Activated naive CD8-positive, alpha-beta T cell treated with anti-CD3 and anti-CD28 coated beads, Interleukin-2, amount 10 ng/mL, durations not matched to agents 7 days and 5 days (primary cell): Measurements from ENCODE around the gene CYREN. TPM values are rescaled to one million over a fixed set of nuclear protein-coding genes. Genes with fewer than 3 reads are reported as not detected.
A peak's percentile ranks its signal among the peaks of the same experiment; 100 is the strongest.
"Not testable (repeated sequence)": the region's sequence is repeated elsewhere in the genome, so short reads cannot be mapped to it uniquely, and the experiment has no call there.

Experiments used
- ATAC-seq: fragments of 150-1000 bp; cut with Tn5 transposase; one replicate; pipeline ENCODE4 v1.10.0; 2021; ENCODE audit warnings: low read depth, moderate library complexity
- POLR2A ChIA-PET: fragments of 350-600 bp; sonication (Branson Sonifier 250); formaldehyde crosslinking; loops from one replicate; lab custom pipeline; 2021; ENCODE audit warnings: antibody characterized with exemption; lab: Charles Lee
- DNase-seq: peaks from one replicate; pipeline ENCODE4 v3.0.0; 2021
- H3K27ac Mint-ChIP-seq: one replicate; pipeline ENCODE4 v1.8.0; 2022; ENCODE audit warnings: mild to moderate bottlenecking, mixed read lengths
- H3K27me3 Mint-ChIP-seq: one replicate; pipeline ENCODE4 v1.8.0; 2022; ENCODE audit warnings: mild to moderate bottlenecking, moderate library complexity, mixed read lengths
- H3K36me3 Mint-ChIP-seq: one replicate; pipeline ENCODE4 v1.8.0; 2021; ENCODE audit warnings: mild to moderate bottlenecking, mixed read lengths
- H3K4me1 Mint-ChIP-seq: one replicate; pipeline ENCODE4 v1.8.0; 2021; ENCODE audit warnings: mixed read lengths
- H3K4me3 Mint-ChIP-seq: one replicate; pipeline ENCODE4 v1.8.0; 2022; ENCODE audit warnings: mild to moderate bottlenecking, moderate library complexity, mixed read lengths
- H3K9me3 Mint-ChIP-seq: one replicate; pipeline ENCODE4 v1.8.0; 2021; ENCODE audit warnings: mixed read lengths
- total RNA-seq, 2 experiments: library from RNA; stranded (reverse); gene quantifications; one replicate each; pipeline ENCODE4 v1.2.3, GENCODE V29; 2021

CYREN gene, protein sequence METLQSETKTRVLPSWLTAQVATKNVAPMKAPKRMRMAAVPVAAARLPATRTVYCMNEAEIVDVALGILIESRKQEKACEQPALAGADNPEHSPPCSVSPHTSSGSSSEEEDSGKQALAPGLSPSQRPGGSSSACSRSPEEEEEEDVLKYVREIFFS
- total RNA-seq = 10 to 100 TPM; 39.6 to 40.8 TPM

DNA sequence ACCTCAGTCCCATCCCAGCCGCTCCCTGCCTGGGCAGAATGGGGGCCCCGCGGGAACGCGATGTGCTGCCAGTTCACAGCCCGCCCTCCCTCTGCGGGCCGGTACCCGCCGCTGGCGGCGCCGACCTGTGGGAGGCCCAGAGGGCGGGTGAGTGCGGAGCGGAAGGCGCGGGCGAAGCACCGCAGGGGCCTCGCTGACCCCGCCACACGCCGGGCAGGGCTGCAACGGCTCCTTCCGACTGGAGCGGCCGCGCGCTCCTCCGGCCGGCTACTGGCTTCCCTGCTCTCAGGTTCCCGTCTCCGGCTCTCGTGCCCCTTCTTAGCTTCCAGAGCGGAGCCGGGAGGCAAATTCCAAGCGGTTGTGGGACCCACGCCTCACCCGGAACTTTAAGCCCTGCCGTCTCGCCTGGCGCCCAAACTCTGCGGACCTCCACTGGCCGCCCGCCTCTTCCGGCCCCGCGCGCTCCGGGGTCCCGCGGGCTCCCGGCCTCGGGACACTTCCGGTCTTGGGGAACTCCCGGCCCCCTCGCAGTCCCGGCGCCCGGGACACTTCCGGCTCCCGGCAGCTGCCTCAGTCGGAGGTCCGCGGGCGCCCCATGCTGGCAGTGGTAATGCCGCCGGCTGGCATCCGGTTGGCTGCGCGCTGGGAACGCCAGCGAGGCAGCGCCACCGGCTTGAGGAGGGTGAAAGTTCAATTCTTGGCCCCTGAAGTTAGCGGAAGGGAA is at the start of gene CYREN:
Gene CYREN, minus strand, starts transcription at position 434 of the 724 bp plus-strand sequence. CDS start 1,785 bp downstream, outside the sequence.
- Mint-ChIP-seq H3K4me1 (peaks cover 31% of the 10 kb centered on the region), H3K9me3 (no peaks in the 10 kb centered on the region), H3K27ac (peak within 1 kb of the TSS; percentile 92), H3K36me3 (peaks cover 18% of the 10 kb centered on the region), H3K4me3 (peak within 1 kb of the TSS; percentile 92), H3K27me3 (no peaks in the 10 kb centered on the region)
- DNase-seq (peak; percentile 91), ATAC-seq (peak; percentile 83)
- POLR2A ChIA-PET = interaction anchor here (0.6 to 4.2 kb wide), 7 partner anchors 10 to 524 kb away, joined by 3 to 49 read pairs (median 8); partner anchors contain the start of genes AGBL3, BPGM and TMEM140

DNA sequence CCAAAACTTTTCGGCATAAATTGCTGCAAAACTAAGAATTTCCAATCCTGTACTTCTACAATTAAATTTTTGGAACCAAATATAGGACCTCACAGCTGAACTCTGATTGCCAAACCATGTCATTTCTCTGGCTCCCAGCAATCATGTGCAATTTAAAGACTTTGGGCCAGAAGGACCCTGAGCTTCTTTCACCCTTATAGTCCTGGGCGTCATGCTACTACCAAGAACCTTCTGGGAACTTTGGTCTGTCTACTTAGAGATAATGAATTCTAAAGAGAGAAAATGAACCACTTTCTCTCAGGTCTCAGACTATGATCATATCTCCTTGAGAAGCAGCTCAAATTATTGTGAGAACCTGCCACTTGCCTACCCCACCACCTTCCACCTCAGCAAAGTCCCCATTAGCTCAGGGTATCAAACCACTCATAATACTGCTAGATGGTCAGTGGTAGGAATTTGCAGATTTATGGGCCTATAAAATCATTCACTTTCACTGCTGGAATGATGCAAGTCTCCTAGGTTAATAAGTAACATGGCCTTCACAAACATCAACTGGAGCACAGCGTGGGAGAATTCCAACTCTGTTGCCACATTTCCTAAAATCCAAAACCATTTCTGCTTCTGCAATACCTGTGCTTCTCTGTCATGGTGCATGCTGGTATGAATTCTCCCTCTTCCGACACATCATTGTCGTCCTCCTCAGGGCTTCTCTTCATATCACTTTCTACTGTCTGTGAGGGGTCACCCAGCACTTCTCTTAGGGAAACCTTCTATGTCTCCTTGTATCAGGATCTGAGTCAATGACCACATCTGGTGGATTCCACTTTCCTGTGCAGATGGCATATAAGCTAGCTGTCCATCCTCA is 47.4 kb upstream of the CYREN start:
- no peak for DNase-seq
- peaks cover 5% of the 10 kb centered on the region for H3K27me3 Mint-ChIP-seq

DNA sequence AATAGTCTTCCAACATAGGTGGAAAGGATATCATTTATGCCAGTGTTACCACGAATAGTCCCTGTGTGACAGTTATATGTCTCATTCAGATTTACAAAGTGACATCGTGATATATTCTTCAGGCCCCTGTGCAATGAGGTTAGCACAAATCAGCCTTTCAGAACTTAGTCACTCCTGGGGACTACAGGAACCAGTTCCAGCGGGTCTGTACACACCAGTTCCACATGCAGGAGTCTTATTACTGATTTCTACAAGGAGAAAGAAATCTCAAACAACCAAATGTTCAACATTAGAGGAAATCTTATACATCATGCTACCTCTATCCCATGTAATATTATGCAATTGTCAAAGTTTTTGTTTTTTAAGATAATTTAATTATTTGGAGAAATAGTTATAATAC is 45.2 kb upstream of the CYREN start:
- no peak for DNase-seq
- Mint-ChIP-seq H3K4me3 (no peak overlapping the region), H3K4me1 (peaks cover under 1% of the 10 kb centered on the region), H3K36me3 (peaks cover 2% of the 10 kb centered on the region), H3K27me3 (peaks cover 6% of the 10 kb centered on the region), H3K27ac (no peak overlapping the region), H3K9me3 (peaks cover 2% of the 10 kb centered on the region)
- POLR2A ChIA-PET = no interaction called here
- ATAC-seq = no peak

More for the DNA sequence above, 47.4 kb upstream of the CYREN start:
- POLR2A ChIA-PET = no interaction called here
- no peaks in the 10 kb centered on the region for H3K4me1 Mint-ChIP-seq
- peaks cover 2% of the 10 kb centered on the region for H3K9me3 Mint-ChIP-seq
- H3K4me3 Mint-ChIP-seq = no peak overlapping the region
- peaks cover 2% of the 10 kb centered on the region for H3K36me3 Mint-ChIP-seq
- no peak overlapping the region for H3K27ac Mint-ChIP-seq
- ATAC-seq = no peak

DNA sequence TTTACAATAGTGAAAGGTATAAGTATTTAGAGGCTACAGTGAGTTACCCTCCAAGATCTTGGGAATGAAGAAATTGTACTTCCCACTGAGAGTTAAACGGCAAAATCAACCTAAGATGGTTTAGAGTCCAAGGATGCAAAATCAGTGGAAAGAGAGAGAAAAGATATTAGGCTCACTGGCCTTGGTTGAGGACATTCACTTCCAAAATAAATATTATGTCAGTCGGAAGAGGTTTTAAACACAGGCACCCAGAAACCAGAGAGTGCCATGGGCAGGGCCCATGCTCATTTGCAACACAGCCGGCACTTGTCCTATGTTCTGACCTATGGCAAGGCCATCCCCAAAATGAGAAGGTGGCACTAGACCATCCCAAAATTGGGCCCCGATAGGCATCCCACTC is 44.7 kb upstream of the CYREN start:
- Mint-ChIP-seq H3K27ac (no peak overlapping the region), H3K27me3 (peaks cover 6% of the 10 kb centered on the region), H3K4me1 (peaks cover 2% of the 10 kb centered on the region), H3K4me3 (no peak overlapping the region), H3K9me3 (peaks cover 2% of the 10 kb centered on the region), H3K36me3 (no peaks in the 10 kb centered on the region)
- POLR2A ChIA-PET = no interaction called here
- DNase-seq = no peak
- ATAC-seq = no peak

DNA sequence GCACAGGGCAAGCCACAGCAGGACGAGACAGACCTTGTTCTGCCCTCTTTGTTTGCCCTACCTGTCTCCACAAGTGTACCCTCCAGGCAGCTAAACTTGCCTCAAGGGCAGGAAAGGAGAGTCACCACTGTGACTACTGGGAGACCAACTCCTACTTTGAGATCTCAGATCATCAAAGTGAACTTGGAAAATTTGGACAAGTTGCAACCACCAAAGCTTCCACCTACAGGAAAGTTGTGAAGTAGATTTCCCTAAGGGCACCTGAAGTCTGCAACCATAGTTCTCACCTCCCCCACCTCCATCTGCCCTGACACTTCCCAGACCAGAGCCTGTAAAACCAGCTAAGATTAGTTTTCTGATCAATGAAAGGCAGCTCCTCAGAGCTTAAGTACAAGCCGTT is 43.3 kb upstream of the CYREN start:
- Mint-ChIP-seq H3K4me1 (peaks cover 5% of the 10 kb centered on the region), H3K9me3 (peaks cover 2% of the 10 kb centered on the region), H3K36me3 (no peaks in the 10 kb centered on the region), H3K4me3 (no peak overlapping the region), H3K27ac (no peak overlapping the region), H3K27me3 (peaks cover 5% of the 10 kb centered on the region)
- DNase-seq (no peak), ATAC-seq (no peak)
- POLR2A ChIA-PET = no interaction called here

DNA sequence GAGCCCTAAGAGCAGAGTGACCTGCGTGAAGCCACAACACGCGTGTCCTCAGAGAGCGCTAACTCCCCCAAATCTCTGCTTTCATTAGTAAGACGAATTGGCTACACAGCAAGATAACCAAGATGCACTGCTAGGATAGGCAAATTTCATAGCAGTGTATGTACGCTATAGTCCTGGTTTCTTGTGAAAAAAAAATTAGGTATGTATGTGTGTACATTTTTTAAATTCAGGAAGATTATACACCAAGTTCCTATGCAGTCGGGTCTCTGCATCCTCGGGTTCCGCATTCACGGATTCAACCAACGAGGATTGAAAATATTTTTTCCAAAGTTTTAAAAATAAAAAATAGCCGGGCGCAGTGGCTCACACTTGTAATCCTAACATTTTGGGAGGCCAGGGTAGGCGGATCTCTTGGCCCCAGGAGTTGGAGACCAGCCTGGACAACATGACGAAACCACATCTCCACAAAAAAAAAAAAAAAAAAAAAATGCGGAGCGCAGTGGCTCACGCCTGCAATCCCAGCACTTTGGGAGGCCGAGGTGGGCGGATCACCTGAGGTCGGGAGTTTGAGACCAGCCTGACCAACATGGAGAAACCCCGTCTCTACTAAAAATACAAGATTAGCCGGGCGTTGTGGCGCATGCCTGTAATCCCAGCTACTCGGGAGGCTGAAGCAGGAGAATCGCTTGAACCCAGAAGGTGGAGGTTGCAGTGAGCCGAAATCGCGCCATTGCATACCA is 41.6 kb upstream of the CYREN start:
- H3K36me3 Mint-ChIP-seq, H3K27me3 Mint-ChIP-seq, H3K4me1 Mint-ChIP-seq, ATAC-seq, DNase-seq, H3K9me3 Mint-ChIP-seq: not testable (repeated sequence)
- H3K27ac Mint-ChIP-seq = peak overlapping the region; percentile 99
- POLR2A ChIA-PET = interaction anchor here (1.2 to 3.1 kb wide), 3 partner anchors 7 to 217 kb away, joined by 3 to 19 read pairs (median 4); partner anchors contain the start of gene TMEM140
- peak overlapping the region; percentile 98 for H3K4me3 Mint-ChIP-seq

DNA sequence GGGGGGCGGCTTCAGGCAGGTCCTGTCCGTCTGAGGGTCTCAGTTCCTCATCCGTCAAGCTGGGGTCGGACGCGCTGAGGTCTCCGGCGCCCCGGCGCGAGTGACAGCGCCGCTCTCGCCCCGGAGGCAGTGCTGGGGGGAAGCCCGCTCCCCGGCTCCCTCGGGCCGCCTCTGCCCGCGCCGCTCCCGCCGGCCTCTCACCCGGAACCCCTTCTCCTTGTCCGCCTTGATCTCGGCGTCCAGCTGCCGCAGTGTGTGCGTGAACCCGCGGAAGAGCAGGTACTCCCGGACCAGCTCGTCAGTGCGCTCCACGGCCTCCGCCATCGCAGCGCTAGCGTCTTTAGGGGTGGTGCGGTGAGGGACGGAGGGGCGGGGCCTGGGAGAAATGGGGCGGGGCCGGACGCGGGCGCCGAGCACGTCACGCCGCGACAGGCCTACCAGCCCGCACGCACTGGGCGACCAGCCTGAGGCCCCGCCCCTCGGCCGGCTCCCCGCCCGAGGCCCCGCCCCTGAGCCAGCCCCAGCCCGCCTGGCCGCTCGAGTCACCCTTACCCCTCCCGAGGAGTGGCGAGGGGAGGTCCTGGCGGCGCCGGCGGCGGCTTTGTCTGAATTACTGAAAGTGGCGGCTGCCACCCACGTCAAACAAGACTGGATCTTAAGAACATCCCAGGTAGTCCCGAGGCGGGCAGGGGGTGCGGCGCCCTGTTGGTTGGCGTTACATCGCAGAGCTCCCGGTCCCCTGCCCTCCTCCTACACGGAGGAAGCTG is 40.9 kb upstream of the CYREN start, which contains the start of gene WDR91:
Gene WDR91, minus strand, starts transcription at position 348 of the 767 bp plus-strand sequence. Its CDS starts 24 bp downstream, at position 324.
- peaks cover 1% of the 10 kb centered on the region for H3K27me3 Mint-ChIP-seq
- H3K9me3 Mint-ChIP-seq = no peaks in the 10 kb centered on the region
- H3K4me3 Mint-ChIP-seq = peak within 1 kb of the TSS; percentile 98
- H3K4me1 Mint-ChIP-seq = peaks cover 9% of the 10 kb centered on the region
- DNase-seq (peak; percentile 94), ATAC-seq (peak; percentile 90)
- POLR2A ChIA-PET = interaction anchor here (1.2 to 3.1 kb wide), 5 partner anchors 8 to 218 kb away, joined by 3 to 19 read pairs (median 4); partner anchors contain the start of gene TMEM140
- peak within 1 kb of the TSS; percentile 99 for H3K27ac Mint-ChIP-seq
- peaks cover 1% of the 10 kb centered on the region for H3K36me3 Mint-ChIP-seq

DNA sequence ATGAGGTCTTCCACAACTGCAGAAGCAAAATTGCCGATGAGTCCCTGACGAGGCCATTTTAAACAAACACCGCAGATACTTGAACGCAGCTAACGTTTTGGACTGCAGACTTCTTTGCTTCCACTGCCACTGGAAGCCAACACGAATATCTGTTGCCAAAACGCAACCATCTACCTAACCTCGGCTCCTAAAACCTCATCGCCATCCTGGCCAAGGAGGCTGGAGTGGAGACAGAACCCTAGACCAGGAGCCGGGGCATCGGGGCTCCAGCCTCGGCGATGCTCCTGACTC is 40.3 kb upstream of the CYREN start:
- peaks cover 9% of the 10 kb centered on the region for H3K4me1 Mint-ChIP-seq

DNA sequence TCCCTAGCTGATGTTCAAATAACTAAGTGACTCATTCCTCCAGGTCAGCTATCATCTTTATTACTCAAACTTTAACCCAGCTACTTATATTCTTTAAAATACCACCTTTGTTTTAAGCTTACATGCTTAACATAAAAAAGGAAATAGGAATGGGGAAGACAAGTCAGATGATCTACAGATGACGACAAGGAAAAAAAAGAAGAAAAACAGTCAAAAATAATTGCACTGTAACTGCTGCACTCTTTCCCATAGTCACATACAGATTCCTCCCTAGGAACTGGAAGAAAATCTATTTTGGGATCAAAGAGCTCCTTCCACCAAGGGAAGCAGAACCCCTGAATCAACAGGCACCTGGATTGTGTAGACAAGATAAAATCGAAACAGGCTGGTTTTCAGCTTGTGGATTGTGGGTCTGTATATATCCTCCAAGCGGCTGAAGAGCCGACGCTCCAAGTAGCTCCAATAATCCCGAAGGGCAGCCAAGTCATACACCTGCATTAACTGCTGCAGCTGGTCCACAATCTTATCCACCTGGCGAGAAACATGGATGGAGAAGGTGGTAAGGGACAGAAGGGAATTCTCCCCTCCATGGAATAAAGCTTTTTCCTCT is 38.8 kb upstream of the CYREN start:
- H3K9me3 Mint-ChIP-seq = no peaks in the 10 kb centered on the region
- ATAC-seq (no peak), DNase-seq (no peak)
- POLR2A ChIA-PET = interaction anchor here (1.2 to 3.1 kb wide), 2 partner anchors 18 to 61 kb away, joined by 3 to 19 read pairs; partner anchors contain the start of gene TMEM140
- H3K4me3 Mint-ChIP-seq = no peak overlapping the region
- H3K4me1 Mint-ChIP-seq = peaks cover 9% of the 10 kb centered on the region
- no peak overlapping the region for H3K27ac Mint-ChIP-seq
- peaks cover 1% of the 10 kb centered on the region for H3K27me3 Mint-ChIP-seq
- peaks cover 4% of the 10 kb centered on the region for H3K36me3 Mint-ChIP-seq

More for the DNA sequence above, 40.3 kb upstream of the CYREN start:
- peak overlapping the region; percentile 98 for H3K4me3 Mint-ChIP-seq
- H3K27ac Mint-ChIP-seq = peak overlapping the region; percentile 99
- no peaks in the 10 kb centered on the region for H3K9me3 Mint-ChIP-seq
- DNase-seq (no peak), ATAC-seq (no peak)
- POLR2A ChIA-PET = interaction anchor here (0.9 to 3.1 kb wide), 7 partner anchors 8 to 217 kb away, joined by 3 to 19 read pairs (median 3); partner anchors contain the start of gene TMEM140
- H3K27me3 Mint-ChIP-seq = peaks cover 1% of the 10 kb centered on the region
- H3K36me3 Mint-ChIP-seq = peaks cover 1% of the 10 kb centered on the region

DNA sequence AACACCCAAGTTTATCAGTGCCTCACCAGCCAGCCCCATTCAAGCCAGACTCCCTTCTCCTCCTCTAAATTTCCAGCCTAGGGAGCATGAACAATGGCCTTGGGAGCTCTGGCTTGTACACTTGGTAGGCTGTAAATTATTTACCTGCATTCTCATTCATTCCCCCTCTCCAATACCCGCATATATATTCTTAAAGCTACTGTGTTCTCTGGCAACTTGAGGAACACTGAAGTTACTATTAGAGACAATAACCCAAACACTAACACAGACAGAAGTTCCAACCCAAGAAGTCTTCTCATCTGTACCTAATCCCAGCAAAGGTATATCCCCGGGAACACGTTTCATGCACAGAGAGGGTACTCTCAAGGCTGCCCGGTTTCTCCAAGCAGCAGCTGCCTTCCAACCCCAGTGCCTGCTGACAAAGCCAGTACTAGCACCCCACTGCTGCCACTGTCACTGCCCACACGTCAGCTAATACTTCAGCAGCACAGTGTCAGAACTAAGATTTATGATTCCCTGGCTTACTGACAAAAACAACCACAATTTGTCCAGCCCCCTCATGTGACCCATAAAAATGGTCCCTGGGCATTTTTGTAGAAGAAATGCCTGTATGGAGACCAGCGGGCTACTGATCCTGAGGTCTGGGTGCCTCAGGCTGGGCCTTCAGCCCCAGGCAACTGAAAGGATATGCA is 37.7 kb upstream of the CYREN start:
- Mint-ChIP-seq H3K36me3 (peaks cover 10% of the 10 kb centered on the region), H3K27me3 (peaks cover 1% of the 10 kb centered on the region), H3K27ac (no peak overlapping the region), H3K4me1 (peaks cover 14% of the 10 kb centered on the region), H3K4me3 (no peak overlapping the region), H3K9me3 (no peaks in the 10 kb centered on the region)
- DNase-seq (no peak), ATAC-seq (no peak)
- POLR2A ChIA-PET = no interaction called here

DNA sequence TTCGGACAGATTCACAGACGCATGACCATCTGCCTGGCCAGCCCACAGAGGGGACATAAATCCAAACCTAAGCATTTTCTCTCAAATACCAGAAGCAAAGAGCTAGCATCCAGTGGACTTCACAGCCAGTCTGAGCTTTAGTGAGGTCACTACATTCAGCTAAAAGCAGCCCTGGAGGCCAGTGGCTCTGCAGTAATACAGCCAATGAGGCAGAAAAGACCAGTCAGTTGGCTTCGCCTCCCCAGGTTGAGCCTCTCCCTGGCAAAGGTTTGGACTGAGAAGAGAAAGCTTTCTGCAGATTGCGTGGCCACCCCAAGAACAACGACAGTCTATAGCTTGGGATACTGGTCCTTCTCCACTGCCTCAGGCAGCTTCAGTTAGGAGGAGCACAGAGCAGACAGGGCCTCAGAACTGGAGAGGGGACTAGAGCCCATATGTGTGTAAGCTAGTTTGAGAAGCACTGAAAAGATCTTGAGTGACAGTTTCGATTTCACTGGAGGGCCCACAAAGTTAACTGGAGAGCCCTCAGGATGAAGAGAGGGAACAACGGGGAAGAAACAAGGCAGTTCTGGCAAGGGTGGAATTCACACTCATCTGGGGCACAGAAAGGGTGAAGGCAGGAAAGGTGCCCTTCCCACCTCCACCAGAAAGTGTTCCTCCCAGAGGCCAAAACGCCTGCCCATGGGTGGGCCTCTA is 37.0 kb upstream of the CYREN start:
- DNase-seq (no peak), ATAC-seq (no peak)
- Mint-ChIP-seq H3K27me3 (peaks cover 1% of the 10 kb centered on the region), H3K36me3 (peaks cover 10% of the 10 kb centered on the region), H3K9me3 (no peaks in the 10 kb centered on the region), H3K4me3 (no peak overlapping the region), H3K4me1 (peaks cover 14% of the 10 kb centered on the region), H3K27ac (peak overlapping the region; percentile 33)
- POLR2A ChIA-PET = no interaction called here
